Subcutaneous abdominal adipose tissue (tissue), 5 donors: ENCODE data around the gene WFIKKN1.

Experiments
- H3K27ac ChIP-seq: one replicate; pipeline ENCODE4 v1.7.0; 2013; ENCODE audit warnings: low read depth, mild to moderate bottlenecking, inconsistent platforms, low read length, moderate library complexity
- H3K27me3 ChIP-seq, 5 donors: one replicate each; pipeline ENCODE4 v1.7.0; 2013; ENCODE audit warnings: low read length in 5 of 5, inconsistent platforms in 1 of 5; ENCODE audit not compliant: control insufficient read depth in 5 of 5, insufficient read depth in 4 of 5
- H3K36me3 ChIP-seq, 5 donors: one replicate each; pipeline ENCODE4 v1.7.0; 2013; ENCODE audit warnings: low read length in 5 of 5; ENCODE audit not compliant: control insufficient read depth in 5 of 5, insufficient read depth in 5 of 5
- H3K4me1 ChIP-seq, 5 donors: one replicate each; pipeline ENCODE4 v1.7.0; 2013; ENCODE audit warnings: low read length in 5 of 5, mild to moderate bottlenecking in 3 of 5, moderate library complexity in 1 of 5; ENCODE audit not compliant: control insufficient read depth in 5 of 5, insufficient read depth in 5 of 5
- H3K4me3 ChIP-seq, 5 donors: one replicate each; pipeline ENCODE4 v1.7.0; 2013; ENCODE audit warnings: low read length in 5 of 5, low read depth in 1 of 5
- H3K9ac ChIP-seq, 5 donors: one replicate each; pipeline ENCODE4 v1.7.0; 2013; ENCODE audit warnings: low read length in 5 of 5, mild to moderate bottlenecking in 4 of 5, moderate library complexity in 3 of 5
- H3K9me3 ChIP-seq, 5 donors: one replicate each; pipeline ENCODE4 v1.7.0; 2013; ENCODE audit warnings: low read length in 5 of 5; ENCODE audit not compliant: control insufficient read depth in 5 of 5
- donor health status: healthy.
- donor health status: healthy.
- donor health status: healthy.
- donor health status: healthy.
- donor health status: healthy.

The WFIKKN1 gene

GRCh38 chr16:662597-662996 is 31.8 kb downstream of the WFIKKN1 start:
- no peak overlapping the region for H3K4me3 ChIP-seq
- H3K9me3 ChIP-seq: no peaks in the 10 kb centered on the region
- peaks cover 2 to 21% (median 18%) of the 10 kb centered on the region in 5 donors for H3K4me1 ChIP-seq
- peaks cover 0 to 12% (median 0%) of the 10 kb centered on the region in 5 donors for H3K36me3 ChIP-seq
- no peaks in the 10 kb centered on the region for H3K27me3 ChIP-seq
- H3K9ac ChIP-seq: no peak overlapping the region
- H3K27ac ChIP-seq: no peak overlapping the region

DNA sequence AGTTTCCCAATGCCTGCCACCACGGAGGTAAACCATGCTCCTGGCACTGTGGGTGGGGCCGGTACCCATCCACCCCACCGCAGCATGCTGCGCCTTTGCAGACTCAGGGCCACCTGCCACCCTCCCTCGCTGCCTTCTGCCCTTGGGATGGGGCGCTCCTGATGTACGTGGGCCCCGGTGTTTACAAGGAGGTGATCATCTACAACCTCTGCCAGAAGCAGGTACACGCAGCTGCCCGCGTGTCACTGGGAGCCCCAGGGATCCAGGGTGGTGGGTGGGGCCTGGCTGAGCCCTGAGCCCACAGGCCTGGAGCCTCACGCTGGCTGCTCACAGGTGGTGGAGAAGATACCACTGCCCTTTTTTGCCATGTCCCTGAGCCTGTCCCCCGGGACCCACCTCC is 35.8 kb downstream of the WFIKKN1 start:
- H3K27ac ChIP-seq: no peak overlapping the region
- H3K36me3 ChIP-seq: peaks cover 0 to 25% (median 24%) of the 10 kb centered on the region in 5 donors
- no peak overlapping the region for H3K9ac ChIP-seq
- H3K4me3 ChIP-seq: no peak overlapping the region
- H3K4me1 ChIP-seq: peaks cover 2 to 26% (median 21%) of the 10 kb centered on the region in 5 donors
- H3K27me3 ChIP-seq: no peaks in the 10 kb centered on the region
- no peaks in the 10 kb centered on the region for H3K9me3 ChIP-seq

GRCh38 chr16:667113-667779 is 36.5 kb downstream of the WFIKKN1 start:
- H3K36me3 ChIP-seq: peaks cover 0 to 32% (median 30%) of the 10 kb centered on the region in 5 donors
- peak overlapping the region; percentile 17 to 80 (median 44) for H3K4me3 ChIP-seq
- peak overlapping the region in 4 of 5 donors; percentile 10 to 85 (median 68) for H3K9ac ChIP-seq
- H3K4me1 ChIP-seq: peaks cover 2 to 24% (median 21%) of the 10 kb centered on the region in 5 donors
- peak overlapping the region; percentile 62 for H3K27ac ChIP-seq
- H3K27me3 ChIP-seq: no peaks in the 10 kb centered on the region
- H3K9me3 ChIP-seq: no peaks in the 10 kb centered on the region

DNA sequence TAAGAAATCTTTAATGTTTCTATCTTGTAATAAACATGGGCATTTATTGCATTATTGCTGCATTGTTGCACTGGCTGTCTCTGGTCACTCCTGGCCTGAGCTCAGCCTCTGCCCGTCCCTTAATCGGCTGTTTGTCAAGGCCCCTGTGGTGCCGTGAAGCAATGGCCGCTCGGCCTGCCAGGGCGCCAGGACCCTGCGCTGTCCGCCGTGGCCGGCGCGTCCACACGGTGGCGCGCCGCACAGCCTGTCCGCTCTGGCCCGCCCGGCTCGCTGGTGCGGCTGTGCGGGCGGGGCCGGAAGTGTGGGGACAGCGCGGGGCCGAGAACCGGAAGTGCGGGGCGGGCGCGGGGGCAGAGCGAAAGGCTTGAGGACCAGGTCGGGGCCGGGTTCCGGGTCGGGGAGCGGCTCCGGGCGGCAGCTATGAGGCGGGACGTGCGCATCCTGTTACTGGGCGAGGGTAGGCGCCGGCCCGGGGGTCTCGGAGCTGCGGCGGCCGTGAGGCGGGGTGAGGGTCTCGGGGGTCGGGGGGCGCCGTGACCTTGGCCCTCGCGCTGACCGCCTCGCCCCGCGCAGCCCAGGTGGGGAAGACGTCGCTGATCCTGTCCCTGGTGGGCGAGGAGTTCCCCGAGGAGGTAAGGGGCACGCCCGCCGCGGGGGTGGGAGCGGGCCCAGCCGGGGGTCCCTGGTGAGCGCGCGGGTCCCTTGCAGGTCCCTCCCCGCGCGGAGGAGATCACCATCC is 37.2 kb downstream of the WFIKKN1 start, which contains the start of gene RHOT2:
TSS of gene RHOT2 (plus strand) at position 353 of the 739 bp plus-strand sequence. CDS start at position 421, 68 bp downstream.
- Histone ChIP-seq H3K4me1 (peaks cover 2 to 24% (median 21%) of the 10 kb centered on the region in 5 donors), H3K9me3 (no peaks in the 10 kb centered on the region), H3K4me3 (peak within 1 kb of the TSS; percentile 17 to 80 (median 75)), H3K36me3 (peaks cover 0 to 39% (median 37%) of the 10 kb centered on the region in 5 donors), H3K9ac (peak within 1 kb of the TSS; percentile 26 to 96 (median 84)), H3K27ac (peak within 1 kb of the TSS; percentile 62), H3K27me3 (no peaks in the 10 kb centered on the region)

GRCh38 chr16:668519-669171 is 37.9 kb downstream of the WFIKKN1 start:
- Histone ChIP-seq H3K9ac (peak overlapping the region; percentile 26 to 96 (median 84)), H3K4me3 (peak overlapping the region in 4 of 5 donors; percentile 67 to 80 (median 76)), H3K9me3 (no peaks in the 10 kb centered on the region), H3K27ac (peak overlapping the region; percentile 62), H3K36me3 (peaks cover 0 to 46% (median 44%) of the 10 kb centered on the region in 5 donors), H3K4me1 (peaks cover 2 to 24% (median 21%) of the 10 kb centered on the region in 5 donors), H3K27me3 (no peaks in the 10 kb centered on the region)

GRCh38 chr16:669666-670065 is 38.9 kb downstream of the WFIKKN1 start:
- Histone ChIP-seq H3K36me3 (peaks cover 0 to 52% (median 47%) of the 10 kb centered on the region in 5 donors), H3K27ac (no peak overlapping the region), H3K27me3 (no peaks in the 10 kb centered on the region), H3K9ac (peak overlapping the region in 1 of 5 donors; percentile 96), H3K4me1 (peaks cover 2 to 24% (median 22%) of the 10 kb centered on the region in 5 donors), H3K9me3 (no peaks in the 10 kb centered on the region), H3K4me3 (peak overlapping the region in 1 of 5 donors; percentile 80)

- Histone ChIP-seq H3K27me3 (no peaks in the 10 kb centered on the region), H3K4me1 (peaks cover 2 to 34% (median 31%) of the 10 kb centered on the region in 5 donors), H3K9me3 (no peaks in the 10 kb centered on the region), H3K36me3 (peaks cover 0 to 52% (median 47%) of the 10 kb centered on the region in 5 donors), H3K9ac (no peak overlapping the region), H3K4me3 (no peak overlapping the region), H3K27ac (no peak overlapping the region)
These were observed 39.9 kb downstream of the WFIKKN1 start for GRCh38 chr16:670485-671352.

- Histone ChIP-seq H3K27me3 (no peaks in the 10 kb centered on the region), H3K9me3 (no peaks in the 10 kb centered on the region), H3K27ac (no peak overlapping the region), H3K36me3 (peaks cover 0 to 52% (median 47%) of the 10 kb centered on the region in 5 donors), H3K9ac (no peak overlapping the region), H3K4me1 (peaks cover 2 to 40% (median 37%) of the 10 kb centered on the region in 5 donors), H3K4me3 (no peak overlapping the region)
These were observed 40.8 kb downstream of the WFIKKN1 start for GRCh38 chr16:671353-672131.
